ENCODE measurements around the gene HEATR1. TPM values are rescaled to one million over a fixed set of nuclear protein-coding genes. Genes with fewer than 3 reads are reported as not detected.

HEATR1 gene
- 63.3 to 73.0 TPM (median 68.4 TPM) in 3 replicates for total RNA-seq (2021)
- Bru-seq, nascent RNA: percentile 88 among the genes with signal in this experiment
- long read RNA-seq, experiment 1, full-length matches to known transcripts: 236 of 380 reads
- long read RNA-seq, experiment 1, partial matches to known transcripts: 105 of 380 reads
- long read RNA-seq, experiment 1, other reads (novel, unspliced or antisense): 39 of 380 reads
- long read RNA-seq, experiment 2, full-length matches to known transcripts: 14 of 80 reads
- long read RNA-seq, experiment 2, partial matches to known transcripts: 46 of 80 reads
- long read RNA-seq, experiment 2, other reads (novel, unspliced or antisense): 20 of 80 reads
- long read RNA-seq, experiment 3, partial matches to known transcripts: 9 of 16 reads
- long read RNA-seq, experiment 3, other reads (novel, unspliced or antisense): 7 of 16 reads

GRCh38 chr1:236603991-236604904 is at the start of gene HEATR1:
HEATR1 (minus strand) TSS chr1:236604516; CDS start chr1:236604095, 421 bp downstream.
- POLR2A ChIA-PET: interaction anchor here (0.5 to 1.0 kb wide), 3 partner anchors 32 to 291 kb away, joined by 3 to 5 read pairs (median 3); no protein-coding TSS in a partner anchor
- ATAC-seq (peak; percentile 92), DNase-seq (ENCODE audit: low spot score) (peak; percentile 94)
- peaks cover 19% of the 10 kb centered on the region for H3K4me1 Mint-ChIP-seq
- CTCF ChIA-PET: interaction anchor here (0.7 to 1.6 kb wide), 10 partner anchors 21 to 1214 kb away, joined by 3 to 9 read pairs (median 4); partner anchors contain the start of genes MTR and RYR2
- H3K4me3 Mint-ChIP-seq: peak within 1 kb of the TSS; percentile 96
- H3K27ac Mint-ChIP-seq: peak within 1 kb of the TSS; percentile 99
- H3K9me3 Mint-ChIP-seq: no peaks in the 10 kb centered on the region
- H3K27me3 Mint-ChIP-seq (ENCODE audit: low read depth): no peaks in the 10 kb centered on the region
- peaks cover 21% of the 10 kb centered on the region for H3K36me3 Mint-ChIP-seq
- TF ChIP-seq TEAD1 (CRISPR knock-in tag; IDR thresholded peaks at IDR 0.05) (peak; percentile 83), FOXJ3 (CRISPR knock-in tag; IDR thresholded peaks at IDR 0.05; ENCODE audit: borderline replicate concordance) (no peak), MYBL2 (CRISPR knock-in tag; IDR thresholded peaks at IDR 0.05) (no peak), ZBTB43 (CRISPR knock-in tag; IDR thresholded peaks at IDR 0.05) (no peak), E2F4 (CRISPR knock-in tag; IDR thresholded peaks at IDR 0.05; ENCODE audit: borderline replicate concordance, low read depth) (no peak), ZBTB21 (CRISPR knock-in tag; IDR thresholded peaks at IDR 0.05; ENCODE audit: borderline replicate concordance) (no peak), SMAD4 (CRISPR knock-in tag; IDR thresholded peaks at IDR 0.05) (no peak), ATF6 (CRISPR knock-in tag; IDR thresholded peaks at IDR 0.05) (no peak), ATF1 (CRISPR knock-in tag; IDR thresholded peaks at IDR 0.05) (no peak)
- TF ChIP-seq, protein P1, sequence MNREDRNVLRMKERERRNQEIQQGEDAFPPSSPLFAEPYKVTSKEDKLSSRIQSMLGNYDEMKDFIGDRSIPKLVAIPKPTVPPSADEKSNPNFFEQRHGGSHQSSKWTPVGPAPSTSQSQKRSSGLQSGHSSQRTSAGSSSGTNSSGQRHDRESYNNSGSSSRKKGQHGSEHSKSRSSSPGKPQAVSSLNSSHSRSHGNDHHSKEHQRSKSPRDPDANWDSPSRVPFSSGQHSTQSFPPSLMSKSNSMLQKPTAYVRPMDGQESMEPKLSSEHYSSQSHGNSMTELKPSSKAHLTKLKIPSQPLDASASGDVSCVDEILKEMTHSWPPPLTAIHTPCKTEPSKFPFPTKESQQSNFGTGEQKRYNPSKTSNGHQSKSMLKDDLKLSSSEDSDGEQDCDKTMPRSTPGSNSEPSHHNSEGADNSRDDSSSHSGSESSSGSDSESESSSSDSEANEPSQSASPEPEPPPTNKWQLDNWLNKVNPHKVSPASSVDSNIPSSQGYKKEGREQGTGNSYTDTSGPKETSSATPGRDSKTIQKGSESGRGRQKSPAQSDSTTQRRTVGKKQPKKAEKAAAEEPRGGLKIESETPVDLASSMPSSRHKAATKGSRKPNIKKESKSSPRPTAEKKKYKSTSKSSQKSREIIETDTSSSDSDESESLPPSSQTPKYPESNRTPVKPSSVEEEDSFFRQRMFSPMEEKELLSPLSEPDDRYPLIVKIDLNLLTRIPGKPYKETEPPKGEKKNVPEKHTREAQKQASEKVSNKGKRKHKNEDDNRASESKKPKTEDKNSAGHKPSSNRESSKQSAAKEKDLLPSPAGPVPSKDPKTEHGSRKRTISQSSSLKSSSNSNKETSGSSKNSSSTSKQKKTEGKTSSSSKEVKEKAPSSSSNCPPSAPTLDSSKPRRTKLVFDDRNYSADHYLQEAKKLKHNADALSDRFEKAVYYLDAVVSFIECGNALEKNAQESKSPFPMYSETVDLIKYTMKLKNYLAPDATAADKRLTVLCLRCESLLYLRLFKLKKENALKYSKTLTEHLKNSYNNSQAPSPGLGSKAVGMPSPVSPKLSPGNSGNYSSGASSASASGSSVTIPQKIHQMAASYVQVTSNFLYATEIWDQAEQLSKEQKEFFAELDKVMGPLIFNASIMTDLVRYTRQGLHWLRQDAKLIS (CRISPR knock-in tag; IDR thresholded peaks at IDR 0.05; ENCODE audit: borderline replicate concordance): 0 out of 2 replicates have a peak, but pooled peaks have one; percentile 18
- TF ChIP-seq, protein P2, sequence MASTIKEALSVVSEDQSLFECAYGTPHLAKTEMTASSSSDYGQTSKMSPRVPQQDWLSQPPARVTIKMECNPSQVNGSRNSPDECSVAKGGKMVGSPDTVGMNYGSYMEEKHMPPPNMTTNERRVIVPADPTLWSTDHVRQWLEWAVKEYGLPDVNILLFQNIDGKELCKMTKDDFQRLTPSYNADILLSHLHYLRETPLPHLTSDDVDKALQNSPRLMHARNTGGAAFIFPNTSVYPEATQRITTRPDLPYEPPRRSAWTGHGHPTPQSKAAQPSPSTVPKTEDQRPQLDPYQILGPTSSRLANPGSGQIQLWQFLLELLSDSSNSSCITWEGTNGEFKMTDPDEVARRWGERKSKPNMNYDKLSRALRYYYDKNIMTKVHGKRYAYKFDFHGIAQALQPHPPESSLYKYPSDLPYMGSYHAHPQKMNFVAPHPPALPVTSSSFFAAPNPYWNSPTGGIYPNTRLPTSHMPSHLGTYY (CRISPR knock-in tag; IDR thresholded peaks at IDR 0.05): no peak
- TF ChIP-seq, protein P3, sequence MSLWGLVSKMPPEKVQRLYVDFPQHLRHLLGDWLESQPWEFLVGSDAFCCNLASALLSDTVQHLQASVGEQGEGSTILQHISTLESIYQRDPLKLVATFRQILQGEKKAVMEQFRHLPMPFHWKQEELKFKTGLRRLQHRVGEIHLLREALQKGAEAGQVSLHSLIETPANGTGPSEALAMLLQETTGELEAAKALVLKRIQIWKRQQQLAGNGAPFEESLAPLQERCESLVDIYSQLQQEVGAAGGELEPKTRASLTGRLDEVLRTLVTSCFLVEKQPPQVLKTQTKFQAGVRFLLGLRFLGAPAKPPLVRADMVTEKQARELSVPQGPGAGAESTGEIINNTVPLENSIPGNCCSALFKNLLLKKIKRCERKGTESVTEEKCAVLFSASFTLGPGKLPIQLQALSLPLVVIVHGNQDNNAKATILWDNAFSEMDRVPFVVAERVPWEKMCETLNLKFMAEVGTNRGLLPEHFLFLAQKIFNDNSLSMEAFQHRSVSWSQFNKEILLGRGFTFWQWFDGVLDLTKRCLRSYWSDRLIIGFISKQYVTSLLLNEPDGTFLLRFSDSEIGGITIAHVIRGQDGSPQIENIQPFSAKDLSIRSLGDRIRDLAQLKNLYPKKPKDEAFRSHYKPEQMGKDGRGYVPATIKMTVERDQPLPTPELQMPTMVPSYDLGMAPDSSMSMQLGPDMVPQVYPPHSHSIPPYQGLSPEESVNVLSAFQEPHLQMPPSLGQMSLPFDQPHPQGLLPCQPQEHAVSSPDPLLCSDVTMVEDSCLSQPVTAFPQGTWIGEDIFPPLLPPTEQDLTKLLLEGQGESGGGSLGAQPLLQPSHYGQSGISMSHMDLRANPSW (CRISPR knock-in tag; conservative IDR thresholded peaks at IDR 0.05; ENCODE audit: low read depth): no peak
- TF ChIP-seq, protein P4, sequence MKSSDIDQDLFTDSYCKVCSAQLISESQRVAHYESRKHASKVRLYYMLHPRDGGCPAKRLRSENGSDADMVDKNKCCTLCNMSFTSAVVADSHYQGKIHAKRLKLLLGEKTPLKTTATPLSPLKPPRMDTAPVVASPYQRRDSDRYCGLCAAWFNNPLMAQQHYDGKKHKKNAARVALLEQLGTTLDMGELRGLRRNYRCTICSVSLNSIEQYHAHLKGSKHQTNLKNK (CRISPR knock-in tag; IDR thresholded peaks at IDR 0.05): no peak
- TF ChIP-seq, protein P5, sequence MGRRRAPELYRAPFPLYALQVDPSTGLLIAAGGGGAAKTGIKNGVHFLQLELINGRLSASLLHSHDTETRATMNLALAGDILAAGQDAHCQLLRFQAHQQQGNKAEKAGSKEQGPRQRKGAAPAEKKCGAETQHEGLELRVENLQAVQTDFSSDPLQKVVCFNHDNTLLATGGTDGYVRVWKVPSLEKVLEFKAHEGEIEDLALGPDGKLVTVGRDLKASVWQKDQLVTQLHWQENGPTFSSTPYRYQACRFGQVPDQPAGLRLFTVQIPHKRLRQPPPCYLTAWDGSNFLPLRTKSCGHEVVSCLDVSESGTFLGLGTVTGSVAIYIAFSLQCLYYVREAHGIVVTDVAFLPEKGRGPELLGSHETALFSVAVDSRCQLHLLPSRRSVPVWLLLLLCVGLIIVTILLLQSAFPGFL (CRISPR knock-in tag; IDR thresholded peaks at IDR 0.05; ENCODE audit: borderline replicate concordance): no peak
- TF ChIP-seq, protein P6, sequence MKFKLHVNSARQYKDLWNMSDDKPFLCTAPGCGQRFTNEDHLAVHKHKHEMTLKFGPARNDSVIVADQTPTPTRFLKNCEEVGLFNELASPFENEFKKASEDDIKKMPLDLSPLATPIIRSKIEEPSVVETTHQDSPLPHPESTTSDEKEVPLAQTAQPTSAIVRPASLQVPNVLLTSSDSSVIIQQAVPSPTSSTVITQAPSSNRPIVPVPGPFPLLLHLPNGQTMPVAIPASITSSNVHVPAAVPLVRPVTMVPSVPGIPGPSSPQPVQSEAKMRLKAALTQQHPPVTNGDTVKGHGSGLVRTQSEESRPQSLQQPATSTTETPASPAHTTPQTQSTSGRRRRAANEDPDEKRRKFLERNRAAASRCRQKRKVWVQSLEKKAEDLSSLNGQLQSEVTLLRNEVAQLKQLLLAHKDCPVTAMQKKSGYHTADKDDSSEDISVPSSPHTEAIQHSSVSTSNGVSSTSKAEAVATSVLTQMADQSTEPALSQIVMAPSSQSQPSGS (CRISPR knock-in tag; IDR thresholded peaks at IDR 0.05; ENCODE audit: borderline replicate concordance, low read depth): no peak

Data from WTC11 (cell line).